IPS DF 19.7 (cell line): ENCODE data around the gene SAMD4A.

Source experiments
- DNase-seq: peaks from one replicate; pipeline ENCODE4 v3.0.0-alpha.2; 2013; ENCODE audit warnings: low read depth, low spot score

SAMD4A gene

DNA sequence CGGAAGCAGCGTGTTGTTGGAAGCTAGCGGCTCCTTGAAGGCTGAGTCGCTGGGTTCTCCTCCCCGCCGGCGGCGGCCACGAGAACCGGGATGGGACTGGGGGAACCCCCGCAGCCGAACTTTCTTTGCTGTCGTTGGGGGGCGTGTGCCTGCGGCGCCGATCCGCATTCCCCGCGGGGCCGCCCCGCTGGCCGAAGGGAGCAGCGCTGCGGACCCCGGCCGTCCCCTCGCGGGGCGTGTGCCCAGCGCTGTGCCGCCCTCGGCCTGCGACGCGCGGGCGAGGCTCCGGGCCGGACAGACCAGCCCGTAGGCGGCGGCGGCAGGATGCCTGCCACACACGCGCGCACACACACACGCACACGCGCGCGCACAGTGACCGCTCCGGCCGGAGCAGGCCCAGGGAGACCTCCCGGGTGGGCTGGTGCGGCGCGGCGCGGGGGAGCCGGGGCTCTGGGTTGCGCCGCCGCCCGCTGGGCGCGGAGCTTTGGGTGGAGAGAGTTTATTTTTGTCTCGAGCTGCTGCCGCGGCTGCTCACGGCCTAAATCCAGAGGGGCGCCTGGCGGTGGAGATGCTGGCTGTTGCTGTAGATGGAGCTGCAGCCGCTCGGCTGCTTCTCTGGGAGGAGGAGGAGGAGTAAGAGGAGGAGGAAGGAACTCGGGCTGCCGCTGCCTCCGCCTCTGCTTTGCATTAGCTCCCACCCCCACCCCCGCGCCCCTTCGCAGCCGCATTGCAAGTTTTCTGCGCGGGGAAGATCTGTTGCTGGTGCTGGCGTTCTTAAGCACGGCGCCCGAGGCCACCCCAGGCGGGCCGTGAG is at the start of gene SAMD4A:
TSS of gene SAMD4A (plus strand) at position 719 of the 814 bp plus-strand sequence. CDS start 789 bp downstream, outside the sequence.
- no peak for DNase-seq

GRCh38 chr14:54524410-54524809 is 42.5 kb upstream of the SAMD4A start:
- DNase-seq: no peak

GRCh38 chr14:54528973-54529372 is 38.0 kb upstream of the SAMD4A start:
- no peak for DNase-seq

- no peak for DNase-seq
These were observed 37.1 kb upstream of the SAMD4A start for GRCh38 chr14:54529811-54530210.

DNA sequence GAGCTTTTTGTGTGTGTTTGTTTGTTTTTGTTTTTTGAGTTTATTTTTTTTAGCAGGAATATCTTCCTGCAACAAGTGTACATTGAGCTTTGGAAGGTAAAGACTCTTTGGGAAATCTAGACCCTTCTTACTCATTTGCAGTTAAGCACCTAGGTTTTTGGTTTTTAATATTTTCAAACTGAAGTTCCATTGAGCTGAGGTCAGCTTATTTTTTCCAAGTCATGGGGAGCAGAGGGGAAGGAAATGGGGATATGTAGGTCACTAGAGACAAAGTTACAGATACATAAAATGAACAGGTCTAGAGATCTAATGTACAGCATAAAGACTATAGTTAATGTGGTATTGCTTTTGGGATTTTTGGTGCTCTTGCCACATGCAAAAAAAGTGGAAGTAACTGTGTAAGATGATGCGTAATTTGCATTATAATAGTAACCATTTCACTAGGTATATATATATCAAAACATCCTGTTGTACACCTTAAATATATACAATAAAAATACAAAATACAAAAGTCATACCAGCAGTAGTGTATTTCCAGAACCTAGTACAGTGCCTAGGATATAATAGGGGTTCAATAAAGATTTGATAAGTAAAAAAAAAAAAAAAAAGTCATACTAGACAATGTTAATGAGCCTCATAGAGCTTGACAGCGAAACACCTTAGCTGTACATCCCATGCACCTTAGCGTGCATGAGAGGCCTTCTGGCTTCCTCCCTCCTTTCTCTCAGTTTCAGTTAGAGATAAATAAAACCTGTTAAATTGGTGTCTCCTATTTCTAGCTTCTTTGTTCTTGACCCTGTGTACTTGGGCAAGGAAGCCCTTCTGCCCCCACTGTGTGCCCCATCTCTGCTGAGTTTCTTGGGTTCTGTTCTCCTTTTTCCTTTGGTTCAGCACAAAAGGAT is 34.6 kb upstream of the SAMD4A start:
- no peak for DNase-seq

GRCh38 chr14:54533100-54533499 is 33.8 kb upstream of the SAMD4A start:
- no peak for DNase-seq

- DNase-seq: no peak
These were observed 31.8 kb upstream of the SAMD4A start for GRCh38 chr14:54535126-54535525.

GRCh38 chr14:54535646-54536045 is 31.3 kb upstream of the SAMD4A start:
- no peak for DNase-seq

GRCh38 chr14:54537651-54538050 is 29.3 kb upstream of the SAMD4A start:
- DNase-seq: no peak

GRCh38 chr14:54538055-54538454 is 28.9 kb upstream of the SAMD4A start:
- no peak for DNase-seq

DNA sequence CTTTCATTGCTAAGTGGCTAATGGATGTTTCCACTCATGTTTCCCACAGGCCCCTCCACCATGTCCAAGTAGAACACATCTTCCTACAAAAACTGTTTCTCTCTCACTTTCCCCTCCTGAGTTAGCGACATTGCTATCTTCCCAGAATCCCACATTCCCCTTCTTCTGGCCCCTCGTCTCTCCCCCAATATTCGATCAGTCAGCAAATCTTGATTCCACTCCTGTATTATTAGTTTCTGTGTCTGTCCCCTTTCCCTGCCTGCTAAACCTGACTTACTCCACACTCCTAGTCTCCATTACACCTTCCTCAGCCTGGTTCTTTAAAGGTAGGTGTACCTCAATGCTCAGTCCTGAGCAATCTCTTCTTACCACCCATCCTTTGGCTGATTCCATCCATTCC is 19.3 kb upstream of the SAMD4A start:
- no peak for DNase-seq

DNA sequence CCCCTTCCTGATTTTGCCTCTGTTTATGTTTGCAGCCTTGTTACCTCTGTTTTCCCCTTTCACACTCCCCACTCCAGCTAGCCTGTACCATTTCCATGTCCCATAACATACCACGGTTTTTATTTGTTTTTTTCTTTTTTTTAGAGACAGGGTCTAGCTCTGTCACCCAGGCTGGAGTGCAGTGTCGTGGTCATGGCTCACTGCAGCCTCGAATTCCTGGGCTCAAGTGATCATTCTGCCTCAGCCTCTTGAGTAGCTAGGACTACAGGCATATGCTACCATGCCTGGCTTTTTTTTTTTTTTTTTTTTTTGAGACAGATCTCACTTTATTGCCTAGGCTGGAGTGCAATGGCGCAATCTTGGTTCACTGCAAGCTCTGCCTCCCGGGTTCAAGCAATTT is 18.4 kb upstream of the SAMD4A start:
- no peak for DNase-seq

DNA sequence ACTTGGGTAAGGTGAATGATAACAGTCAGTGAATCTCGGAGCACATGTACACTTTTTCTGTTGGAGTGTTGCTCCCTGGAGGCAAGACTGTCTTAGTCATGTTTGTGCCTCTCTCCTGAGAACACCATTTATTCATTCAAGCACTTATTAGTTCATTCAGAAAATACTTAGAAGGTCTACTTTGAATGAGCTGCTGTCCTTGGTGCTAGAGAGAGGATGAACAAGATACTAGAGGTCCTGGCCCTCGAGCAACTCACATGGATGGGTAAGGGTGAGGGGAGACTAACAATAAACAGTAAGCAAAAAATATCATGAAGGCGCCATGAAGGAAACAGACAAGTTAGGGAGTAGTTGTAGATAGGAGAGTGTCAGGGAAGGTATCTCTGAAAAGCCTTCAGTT is 17.1 kb upstream of the SAMD4A start:
- no peak for DNase-seq

DNA sequence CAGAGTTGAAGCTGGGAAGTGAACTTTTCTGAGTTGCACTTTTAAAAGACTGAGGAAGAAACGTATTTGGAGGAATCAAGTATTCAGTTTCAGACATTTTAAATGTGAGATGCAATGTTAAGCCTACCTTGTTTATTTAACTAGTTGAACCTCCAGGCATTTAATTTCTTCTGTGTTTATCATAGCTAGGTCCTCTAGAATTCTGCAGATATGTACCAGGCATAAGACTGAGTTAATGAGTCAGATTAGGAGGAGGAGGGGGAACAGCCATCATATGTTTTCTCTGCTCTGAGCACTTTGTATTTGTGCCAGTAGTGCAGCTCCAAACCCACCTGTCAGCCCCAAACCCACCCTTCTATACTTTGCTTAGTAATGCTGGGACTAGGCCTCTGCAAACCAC is 16.4 kb upstream of the SAMD4A start:
- DNase-seq: no peak

- DNase-seq: no peak
These were observed 12.5 kb upstream of the SAMD4A start for GRCh38 chr14:54554401-54554800.

- no peak for DNase-seq
These were observed 11.3 kb upstream of the SAMD4A start for GRCh38 chr14:54555651-54556050.

- DNase-seq: no peak
These were observed 10.4 kb upstream of the SAMD4A start for GRCh38 chr14:54556535-54556934.

DNA sequence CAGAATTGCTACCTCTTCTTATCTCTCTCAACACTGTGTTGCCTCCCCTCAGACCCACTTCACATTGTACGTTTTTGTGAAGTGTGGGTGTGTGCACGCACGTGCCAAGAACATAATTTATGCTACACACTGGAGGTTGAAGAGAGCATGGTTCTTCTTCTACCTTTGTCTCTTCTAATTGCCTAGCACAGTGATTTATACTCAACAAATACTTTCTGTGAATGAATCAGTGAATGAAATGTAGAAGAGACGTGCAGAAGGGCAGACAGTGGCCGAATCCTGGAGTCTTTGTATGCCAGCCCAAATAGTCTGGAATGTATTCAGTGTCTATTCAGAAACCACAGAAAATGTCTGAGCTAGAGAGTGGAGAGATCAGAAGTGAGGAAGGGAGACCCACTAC is 4.6 kb upstream of the SAMD4A start:
- no peak for DNase-seq

DNA sequence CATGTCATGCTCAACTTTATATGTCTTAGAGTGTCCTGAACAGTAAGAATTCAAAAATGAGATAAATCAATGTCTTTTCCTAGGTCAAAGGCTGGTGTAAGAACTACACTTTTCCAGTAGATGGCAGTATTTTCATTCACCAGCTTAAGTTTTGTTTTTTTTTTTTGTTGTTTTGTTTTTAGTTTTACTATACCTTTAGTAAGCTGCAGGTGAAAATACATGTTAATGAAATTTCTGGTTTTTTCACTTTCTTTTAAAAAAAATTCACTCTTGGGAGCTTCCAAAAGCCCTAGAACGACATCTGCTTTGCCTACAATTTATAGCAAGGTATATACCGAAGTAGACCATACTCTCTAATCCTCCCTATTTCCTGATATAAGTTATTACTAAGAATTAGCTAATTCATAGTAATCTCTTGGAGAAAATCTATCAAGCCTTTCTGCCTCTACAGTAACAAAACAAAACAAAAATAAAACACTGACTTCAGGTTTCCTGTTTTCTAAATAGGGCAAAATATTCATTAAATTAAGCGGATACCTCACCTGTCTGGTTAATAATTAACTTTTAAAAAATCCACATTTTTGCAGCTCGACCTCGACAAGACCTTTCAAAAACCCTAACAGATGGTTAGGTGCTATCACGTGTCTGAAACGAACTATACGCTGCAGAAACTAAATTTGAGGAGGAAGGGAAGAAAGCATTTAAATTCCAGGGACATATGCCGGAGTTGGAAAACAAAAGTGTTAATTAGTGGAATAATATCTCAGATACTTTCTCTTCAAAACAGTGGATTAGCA is 2.7 kb upstream of the SAMD4A start:
- DNase-seq: no peak

DNA sequence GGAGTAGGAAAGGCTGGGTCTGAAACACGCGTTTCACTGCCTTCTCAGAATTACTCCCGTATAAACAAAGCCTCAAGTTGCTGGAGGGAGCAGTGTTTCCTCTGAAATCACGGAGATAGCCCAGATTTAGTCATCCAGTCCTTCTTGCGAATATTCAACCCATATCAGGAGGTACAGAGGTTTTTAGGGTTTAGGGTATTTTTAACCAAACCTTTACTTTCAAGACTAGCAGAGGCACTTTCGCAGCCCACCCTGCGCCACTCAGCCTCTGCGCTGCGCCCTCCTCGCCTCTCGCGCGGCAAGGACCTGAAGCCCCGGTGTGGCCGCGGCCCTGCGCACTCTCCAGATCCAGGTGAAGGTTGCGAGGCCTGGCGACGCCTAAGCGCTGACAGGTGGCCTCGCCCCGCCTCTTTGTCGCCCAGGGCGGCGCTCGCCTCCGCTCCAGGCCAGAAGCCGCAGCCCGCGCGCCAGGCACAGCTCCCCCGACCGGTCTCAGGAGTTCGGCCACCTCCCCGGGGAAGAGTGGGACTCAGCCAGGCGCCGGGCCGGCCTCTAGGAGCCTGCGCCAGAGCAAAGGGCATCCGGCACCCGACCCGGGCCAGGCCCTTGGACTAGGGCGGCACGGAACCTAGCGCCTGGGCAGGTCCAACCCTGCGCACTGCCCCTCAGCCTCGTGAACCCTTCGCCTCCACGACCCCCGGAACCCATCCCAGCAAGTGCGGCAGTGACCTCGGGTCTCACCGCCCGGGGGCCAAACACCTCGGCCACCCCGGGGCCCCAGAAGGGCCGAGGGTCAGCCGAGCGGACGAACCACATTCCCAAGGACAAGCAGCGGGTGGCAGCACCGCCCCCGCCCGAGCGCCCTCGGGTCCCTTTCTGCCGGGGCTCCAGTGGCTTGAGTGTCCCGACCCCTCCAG is 1.8 kb upstream of the SAMD4A start:
- no peak for DNase-seq
